ENCODE measurements around the gene PDE2A. TPM values are rescaled to one million over a fixed set of nuclear protein-coding genes. Genes with fewer than 3 reads are reported as not detected.

PDE2A gene
- total RNA-seq, 1 donor from 2014 or later: 0.82 TPM

DNA sequence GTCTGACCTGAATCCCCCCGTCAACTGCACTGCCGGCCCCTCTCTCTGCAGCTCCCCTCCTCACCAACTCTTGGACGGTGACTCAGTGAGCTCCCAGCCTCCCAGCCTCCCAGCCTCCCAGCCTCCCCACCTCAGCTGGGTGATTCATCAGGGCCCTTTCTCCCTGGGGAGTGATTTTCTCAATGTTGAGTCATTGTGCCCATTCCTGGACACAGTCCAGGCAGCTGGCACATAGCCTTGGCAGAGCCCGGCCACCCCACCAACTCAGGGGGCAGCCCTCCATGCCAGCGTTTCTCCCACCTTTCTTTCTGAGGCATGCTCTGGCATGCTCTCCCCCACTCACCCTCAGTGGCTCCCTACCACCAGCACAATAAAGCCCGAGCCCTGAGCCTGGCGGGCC is 30.7 kb downstream of the PDE2A start:
- Mint-ChIP-seq H3K27ac (ENCODE audit: unreplicated experiment) (peak overlapping the region; percentile 55), H3K27me3 (ENCODE audit: low read depth, unreplicated experiment) (peaks cover 19% of the 10 kb centered on the region), H3K4me1 (ENCODE audit: low read depth, unreplicated experiment) (peaks cover 2% of the 10 kb centered on the region), H3K4me3 (ENCODE audit: unreplicated experiment) (peak overlapping the region; percentile 62), H3K9me3 (ENCODE audit: unreplicated experiment) (no peaks in the 10 kb centered on the region), H3K36me3 (ENCODE audit: low read depth, unreplicated experiment) (no peaks in the 10 kb centered on the region)
- Histone ChIP-seq H3K27me3 (ENCODE audit: insufficient read depth, low read length) (peaks cover 27% of the 10 kb centered on the region), H3K27ac (ENCODE audit: low read depth, low read length) (no peak overlapping the region), H3K4me1 (ENCODE audit: insufficient read depth, low read length) (peaks cover 3% of the 10 kb centered on the region), H3K36me3 (ENCODE audit: insufficient read depth, low read length) (no peaks in the 10 kb centered on the region), H3K79me2 (ENCODE audit: insufficient read depth, low read length) (no peaks in the 10 kb centered on the region), H2AFZ (ENCODE audit: low read depth, low read length) (peak overlapping the region; percentile 86), H3K4me2 (ENCODE audit: low read length) (peak overlapping the region; percentile 87), H4K20me1 (ENCODE audit: insufficient read depth, low read length) (peaks cover 8% of the 10 kb centered on the region), H3K4me3 (ENCODE audit: insufficient read depth, low read depth, low read length) (peak overlapping the region; percentile 33), H3K9ac (ENCODE audit: low read length) (no peak overlapping the region), H3K9me3 (ENCODE audit: insufficient read depth, low read depth, low read length) (no peaks in the 10 kb centered on the region)
- TF ChIP-seq EZH2 (IDR thresholded peaks at IDR 0.05; ENCODE audit: insufficient read depth, low read length): no peak
- TF ChIP-seq, protein P1, sequence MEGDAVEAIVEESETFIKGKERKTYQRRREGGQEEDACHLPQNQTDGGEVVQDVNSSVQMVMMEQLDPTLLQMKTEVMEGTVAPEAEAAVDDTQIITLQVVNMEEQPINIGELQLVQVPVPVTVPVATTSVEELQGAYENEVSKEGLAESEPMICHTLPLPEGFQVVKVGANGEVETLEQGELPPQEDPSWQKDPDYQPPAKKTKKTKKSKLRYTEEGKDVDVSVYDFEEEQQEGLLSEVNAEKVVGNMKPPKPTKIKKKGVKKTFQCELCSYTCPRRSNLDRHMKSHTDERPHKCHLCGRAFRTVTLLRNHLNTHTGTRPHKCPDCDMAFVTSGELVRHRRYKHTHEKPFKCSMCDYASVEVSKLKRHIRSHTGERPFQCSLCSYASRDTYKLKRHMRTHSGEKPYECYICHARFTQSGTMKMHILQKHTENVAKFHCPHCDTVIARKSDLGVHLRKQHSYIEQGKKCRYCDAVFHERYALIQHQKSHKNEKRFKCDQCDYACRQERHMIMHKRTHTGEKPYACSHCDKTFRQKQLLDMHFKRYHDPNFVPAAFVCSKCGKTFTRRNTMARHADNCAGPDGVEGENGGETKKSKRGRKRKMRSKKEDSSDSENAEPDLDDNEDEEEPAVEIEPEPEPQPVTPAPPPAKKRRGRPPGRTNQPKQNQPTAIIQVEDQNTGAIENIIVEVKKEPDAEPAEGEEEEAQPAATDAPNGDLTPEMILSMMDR (IDR thresholded peaks at IDR 0.05; ENCODE audit: insufficient read depth, low read depth, low read length): no peak
- no peak for DNase-seq (ENCODE audit: low read depth)
- FAIRE-seq: no peak

DNA sequence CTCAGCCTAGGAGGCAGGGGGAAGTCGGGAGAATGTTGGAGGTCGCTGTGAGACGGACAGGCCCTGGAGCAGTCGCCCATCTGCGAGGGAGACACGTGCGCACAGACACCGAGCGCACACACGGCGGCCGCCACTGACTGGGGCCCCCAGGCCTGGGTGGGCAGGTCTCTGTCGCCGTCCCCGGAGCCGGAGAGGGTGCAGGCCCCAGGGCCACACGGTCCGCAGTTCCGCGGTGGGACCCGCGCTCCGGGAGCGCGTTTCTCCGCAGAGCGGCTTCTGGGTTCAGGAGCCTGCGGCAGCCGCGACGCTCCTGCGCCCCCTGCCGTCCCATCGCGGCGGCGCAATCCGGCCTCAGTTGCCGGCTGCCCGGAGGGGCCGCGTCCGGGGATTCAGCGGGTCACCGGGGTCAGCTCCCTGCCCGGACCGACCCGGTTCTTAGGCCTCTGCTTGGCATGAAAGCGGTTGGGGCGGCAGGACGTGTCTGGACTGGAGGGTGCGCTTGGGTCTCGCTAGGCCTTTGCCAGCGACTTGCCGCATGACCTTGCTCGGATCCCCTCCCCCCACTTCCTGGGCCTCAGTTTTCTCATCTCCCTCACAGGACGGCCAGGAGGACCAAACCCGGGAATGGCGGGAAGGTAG is 31.2 kb downstream of the PDE2A start:
- Histone ChIP-seq H3K27ac (ENCODE audit: low read depth, low read length) (no peak overlapping the region), H3K79me2 (ENCODE audit: insufficient read depth, low read length) (no peaks in the 10 kb centered on the region), H3K27me3 (ENCODE audit: insufficient read depth, low read length) (peaks cover 28% of the 10 kb centered on the region), H3K4me3 (ENCODE audit: insufficient read depth, low read depth, low read length) (peak overlapping the region; percentile 33), H2AFZ (ENCODE audit: low read depth, low read length) (peak overlapping the region; percentile 86), H3K9me3 (ENCODE audit: insufficient read depth, low read depth, low read length) (no peaks in the 10 kb centered on the region), H3K36me3 (ENCODE audit: insufficient read depth, low read length) (no peaks in the 10 kb centered on the region), H3K4me1 (ENCODE audit: insufficient read depth, low read length) (peaks cover 3% of the 10 kb centered on the region), H3K4me2 (ENCODE audit: low read length) (peak overlapping the region; percentile 87), H3K9ac (ENCODE audit: low read length) (no peak overlapping the region), H4K20me1 (ENCODE audit: insufficient read depth, low read length) (peaks cover 8% of the 10 kb centered on the region)
- H3K27me3 Mint-ChIP-seq (ENCODE audit: low read depth, unreplicated experiment): peaks cover 15% of the 10 kb centered on the region
- TF ChIP-seq, protein P1 (IDR thresholded peaks at IDR 0.05; ENCODE audit: insufficient read depth, low read depth, low read length): peak; percentile 41
- no peak for TF ChIP-seq EZH2 (IDR thresholded peaks at IDR 0.05; ENCODE audit: insufficient read depth, low read length)
- H3K4me1 Mint-ChIP-seq (ENCODE audit: low read depth, unreplicated experiment): peaks cover 2% of the 10 kb centered on the region
- no peak overlapping the region for H3K27ac Mint-ChIP-seq (ENCODE audit: unreplicated experiment)
- no peaks in the 10 kb centered on the region for H3K36me3 Mint-ChIP-seq (ENCODE audit: low read depth, unreplicated experiment)
- DNase-seq (ENCODE audit: low read depth) (peak; percentile 3), FAIRE-seq (no peak)
- H3K4me3 Mint-ChIP-seq (ENCODE audit: unreplicated experiment): peak overlapping the region; percentile 62
- no peaks in the 10 kb centered on the region for H3K9me3 Mint-ChIP-seq (ENCODE audit: unreplicated experiment)

Measured in astrocyte (in vitro differentiated cells and primary cell).